Measurements from ENCODE around the gene NR5A1. TPM values are rescaled to one million over a fixed set of nuclear protein-coding genes. Genes with fewer than 3 reads are reported as not detected.

Gene NR5A1
- total and polyA plus RNA-seq, 10 of the 15 experiments (the other 5 are each of a cell fraction or from before 2014, with no cell fraction given) = 0.06 to 0.24 (median 0.08) TPM; not detected in 5

- TF ChIP-seq, protein P1, sequence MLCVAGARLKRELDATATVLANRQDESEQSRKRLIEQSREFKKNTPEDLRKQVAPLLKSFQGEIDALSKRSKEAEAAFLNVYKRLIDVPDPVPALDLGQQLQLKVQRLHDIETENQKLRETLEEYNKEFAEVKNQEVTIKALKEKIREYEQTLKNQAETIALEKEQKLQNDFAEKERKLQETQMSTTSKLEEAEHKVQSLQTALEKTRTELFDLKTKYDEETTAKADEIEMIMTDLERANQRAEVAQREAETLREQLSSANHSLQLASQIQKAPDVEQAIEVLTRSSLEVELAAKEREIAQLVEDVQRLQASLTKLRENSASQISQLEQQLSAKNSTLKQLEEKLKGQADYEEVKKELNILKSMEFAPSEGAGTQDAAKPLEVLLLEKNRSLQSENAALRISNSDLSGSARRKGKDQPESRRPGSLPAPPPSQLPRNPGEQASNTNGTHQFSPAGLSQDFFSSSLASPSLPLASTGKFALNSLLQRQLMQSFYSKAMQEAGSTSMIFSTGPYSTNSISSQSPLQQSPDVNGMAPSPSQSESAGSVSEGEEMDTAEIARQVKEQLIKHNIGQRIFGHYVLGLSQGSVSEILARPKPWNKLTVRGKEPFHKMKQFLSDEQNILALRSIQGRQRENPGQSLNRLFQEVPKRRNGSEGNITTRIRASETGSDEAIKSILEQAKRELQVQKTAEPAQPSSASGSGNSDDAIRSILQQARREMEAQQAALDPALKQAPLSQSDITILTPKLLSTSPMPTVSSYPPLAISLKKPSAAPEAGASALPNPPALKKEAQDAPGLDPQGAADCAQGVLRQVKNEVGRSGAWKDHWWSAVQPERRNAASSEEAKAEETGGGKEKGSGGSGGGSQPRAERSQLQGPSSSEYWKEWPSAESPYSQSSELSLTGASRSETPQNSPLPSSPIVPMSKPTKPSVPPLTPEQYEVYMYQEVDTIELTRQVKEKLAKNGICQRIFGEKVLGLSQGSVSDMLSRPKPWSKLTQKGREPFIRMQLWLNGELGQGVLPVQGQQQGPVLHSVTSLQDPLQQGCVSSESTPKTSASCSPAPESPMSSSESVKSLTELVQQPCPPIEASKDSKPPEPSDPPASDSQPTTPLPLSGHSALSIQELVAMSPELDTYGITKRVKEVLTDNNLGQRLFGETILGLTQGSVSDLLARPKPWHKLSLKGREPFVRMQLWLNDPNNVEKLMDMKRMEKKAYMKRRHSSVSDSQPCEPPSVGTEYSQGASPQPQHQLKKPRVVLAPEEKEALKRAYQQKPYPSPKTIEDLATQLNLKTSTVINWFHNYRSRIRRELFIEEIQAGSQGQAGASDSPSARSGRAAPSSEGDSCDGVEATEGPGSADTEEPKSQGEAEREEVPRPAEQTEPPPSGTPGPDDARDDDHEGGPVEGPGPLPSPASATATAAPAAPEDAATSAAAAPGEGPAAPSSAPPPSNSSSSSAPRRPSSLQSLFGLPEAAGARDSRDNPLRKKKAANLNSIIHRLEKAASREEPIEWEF (IDR thresholded peaks at IDR 0.05; ENCODE audit: insufficient replicate concordance, low read depth, low read length) = no peak
- TF ChIP-seq, protein P2, sequence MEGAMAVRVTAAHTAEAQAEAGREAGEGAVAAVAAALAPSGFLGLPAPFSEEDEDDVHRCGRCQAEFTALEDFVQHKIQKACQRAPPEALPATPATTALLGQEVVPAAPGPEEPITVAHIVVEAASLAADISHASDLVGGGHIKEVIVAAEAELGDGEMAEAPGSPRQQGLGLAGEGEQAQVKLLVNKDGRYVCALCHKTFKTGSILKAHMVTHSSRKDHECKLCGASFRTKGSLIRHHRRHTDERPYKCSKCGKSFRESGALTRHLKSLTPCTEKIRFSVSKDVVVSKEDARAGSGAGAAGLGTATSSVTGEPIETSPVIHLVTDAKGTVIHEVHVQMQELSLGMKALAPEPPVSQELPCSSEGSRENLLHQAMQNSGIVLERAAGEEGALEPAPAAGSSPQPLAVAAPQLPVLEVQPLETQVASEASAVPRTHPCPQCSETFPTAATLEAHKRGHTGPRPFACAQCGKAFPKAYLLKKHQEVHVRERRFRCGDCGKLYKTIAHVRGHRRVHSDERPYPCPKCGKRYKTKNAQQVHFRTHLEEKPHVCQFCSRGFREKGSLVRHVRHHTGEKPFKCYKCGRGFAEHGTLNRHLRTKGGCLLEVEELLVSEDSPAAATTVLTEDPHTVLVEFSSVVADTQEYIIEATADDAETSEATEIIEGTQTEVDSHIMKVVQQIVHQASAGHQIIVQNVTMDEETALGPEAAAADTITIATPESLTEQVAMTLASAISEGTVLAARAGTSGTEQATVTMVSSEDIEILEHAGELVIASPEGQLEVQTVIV (IDR thresholded peaks at IDR 0.05; ENCODE audit: borderline replicate concordance, partially characterized antibody) = no peak
- TF ChIP-seq CHD1 (IDR thresholded peaks at IDR 0.05; ENCODE audit: low read depth, low read length) (no peak), IRF4 (IDR thresholded peaks at IDR 0.05; ENCODE audit: low read depth, low read length) (no peak), SIN3A (IDR thresholded peaks at IDR 0.05; ENCODE audit: low read depth, low read length) (no peak), SREBF2 (IDR thresholded peaks at IDR 0.05; ENCODE audit: low read length) (no peak), RELA (IDR thresholded peaks at IDR 0.05; ENCODE audit: borderline replicate concordance, partially characterized antibody) (no peak)
These were observed 20.4 kb downstream of the NR5A1 start (continued) for GRCh38 chr9:124486778-124487259.
